PC-3 (cell line): ENCODE results near the gene ARRDC5. TPM values are rescaled to one million over a fixed set of nuclear protein-coding genes. Genes with fewer than 3 reads are reported as not detected.

Experiments used
- ATAC-seq: fragments of 200-7000 bp; cut with Tn5 transposase; 2 replicates; pipeline ENCODE4 v1.9.1; 2020; ENCODE audit warnings: mild to moderate bottlenecking, moderate library complexity
- BruUV-seq: library from RNA; stranded (reverse); fragments of 400-500 nt; replicated peaks from 2 replicates; lab custom pipeline; 2021; lab: Mats Ljungman, UMichigan
- CTCF ChIA-PET: fragments of 300-600 bp; sonication (Branson Sonifier 250); formaldehyde crosslinking; loops from one replicate; lab custom pipeline; 2022; ENCODE audit warnings: antibody characterized with exemption; lab: Charles Lee
- POLR2A ChIA-PET: fragments of 300-600 bp; sonication (Branson Sonifier 250); formaldehyde crosslinking; loops from one replicate; lab custom pipeline; 2022; ENCODE audit warnings: antibody characterized with exemption; ENCODE audit not compliant: unreplicated experiment; lab: Charles Lee
- DNase-seq: peaks from one replicate; pipeline ENCODE4 v3.0.0-alpha.2; 2015
- H2AFZ ChIP-seq: fragments of 300-600 bp; sonication (generic); 2 replicates; pipeline ENCODE4 v1.6.0; 2016; ENCODE audit warnings: antibody characterized with exemption, low read length
- H3F3A ChIP-seq: fragments of 300-600 bp; sonication (generic); one replicate; pipeline ENCODE4 v1.6.0; 2017; ENCODE audit warnings: antibody characterized with exemption, low read length, control low read depth, mild to moderate bottlenecking; ENCODE audit not compliant: unreplicated experiment
- H3K27ac ChIP-seq: fragments of 300-600 bp; sonication (generic); 2 replicates; pipeline ENCODE4 v1.5.1; 2016; ENCODE audit warnings: mild to moderate bottlenecking, low read length
- H3K27me3 ChIP-seq: fragments of 300-600 bp; sonication (generic); 2 replicates; pipeline ENCODE4 v1.6.1; 2016; ENCODE audit warnings: low read length, mixed read lengths
- H3K36me3 ChIP-seq: fragments of 300-600 bp; sonication (generic); 2 replicates; pipeline ENCODE4 v1.6.1; 2016; ENCODE audit warnings: low read depth, mixed run types, low read length, mixed read lengths
- H3K4me1 ChIP-seq: fragments of 300-600 bp; sonication (generic); 2 replicates; pipeline ENCODE4 v1.5.1; 2016; ENCODE audit warnings: low read length; ENCODE audit not compliant: insufficient read depth
- H3K4me2 ChIP-seq: fragments of 300-600 bp; sonication (generic); 2 replicates; pipeline ENCODE4 v1.6.0; 2016; ENCODE audit warnings: low read length
- H3K4me3 ChIP-seq: fragments of 300-600 bp; sonication (generic); 2 replicates; pipeline ENCODE4 v1.5.1; 2016; ENCODE audit warnings: mild to moderate bottlenecking, low read length, mixed read lengths
- H3K79me2 ChIP-seq: fragments of 300-600 bp; sonication (generic); 2 replicates; pipeline ENCODE4 v1.6.1; 2017; ENCODE audit warnings: low read length, mixed read lengths
- H3K9ac ChIP-seq: fragments of 300-600 bp; sonication (generic); 2 replicates; pipeline ENCODE4 v1.6.0; 2016; ENCODE audit warnings: mild to moderate bottlenecking, low read length
- H3K9me2 ChIP-seq: fragments of 300-600 bp; sonication (generic); replicated peaks from 2 replicates; pipeline ENCODE4 v1.6.1; 2016; ENCODE audit warnings: mixed run types, low read length, mixed read lengths
- H3K9me3 ChIP-seq: fragments of 300-600 bp; sonication (generic); 2 replicates; pipeline ENCODE4 v1.6.1; 2016; ENCODE audit warnings: low read length, mixed read lengths
- H4K20me1 ChIP-seq: fragments of 300-600 bp; sonication (generic); 2 replicates; pipeline ENCODE4 v1.6.1; 2016; ENCODE audit warnings: low read length, mixed read lengths
- EZH2 ChIP-seq: fragments of 300-600 bp; sonication (generic); IDR thresholded peaks from one replicate; pipeline ENCODE4 v1.6.1; 2017; ENCODE audit warnings: antibody characterized with exemption, mild to moderate bottlenecking, low read length; ENCODE audit not compliant: unreplicated experiment
- EZH2phosphoT487 ChIP-seq: fragments of 300-600 bp; sonication (generic); IDR thresholded peaks from 2 replicates; pipeline ENCODE4 v1.6.1; 2018; ENCODE audit warnings: mild to moderate bottlenecking, antibody characterized with exemption, low read length, borderline replicate concordance
- intact Hi-C: fragments of 100-400 bp; cut with micrococcal nuclease; formaldehyde crosslinking; loops from 2 replicates; pipeline ENCODE4 v1.9.0; 2023
- microRNA-seq: library from miRNA; unstranded; fragments of <30 nt; microRNA quantifications from one replicate; pipeline ENCODE4 v1.1.0, GENCODE V29; 2020; ENCODE audit not compliant: unreplicated experiment
- total RNA-seq: library from RNA; depleted of rRNA; stranded (reverse); fragments of >200 nt; gene quantifications from 2 replicates; pipeline ENCODE4 v1.2.3, GENCODE V29; 2014; rRNA removed
- TF ChIP-seq, protein P1 (sequence below): fragments of 300-600 bp; sonication (generic); conservative IDR thresholded peaks from 2 replicates; pipeline ENCODE4 v1.5.1; 2017; ENCODE audit warnings: antibody characterized with exemption, low read depth, mild to moderate bottlenecking, low read length

ARRDC5 gene
- total RNA-seq, 1 experiment from 2014 or later, result not detected

DNA sequence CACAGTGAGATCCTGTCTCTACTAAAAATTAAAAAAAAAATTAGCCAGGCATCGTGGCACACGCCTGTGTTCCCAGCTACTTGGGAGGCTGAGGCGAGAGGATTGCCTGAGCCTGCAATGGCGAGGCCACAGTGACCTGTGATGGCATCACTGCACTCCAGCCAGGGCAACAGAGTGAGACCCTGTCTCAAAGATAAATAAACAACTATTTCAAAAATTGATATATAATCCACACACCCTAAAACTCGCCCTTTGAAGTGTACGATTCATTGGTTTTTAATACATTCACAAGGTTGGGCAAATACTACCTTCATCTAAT, 59.1 kb downstream of the ARRDC5 start:
- H3K27ac ChIP-seq, result no peak overlapping the region
- intact Hi-C loops, result no loop called here
- no peak overlapping the region for H3K4me2 ChIP-seq
- H3F3A ChIP-seq, result no peaks in the 10 kb centered on the region
- no peaks in the 10 kb centered on the region for H3K9me2 ChIP-seq
- BruUV-seq, result no TSS peak
- ChIA-PET POLR2A (no interaction called here), CTCF (no interaction called here)
- H2AFZ ChIP-seq, result no peak overlapping the region
- no peaks in the 10 kb centered on the region for H3K79me2 ChIP-seq
- no peaks in the 10 kb centered on the region for H4K20me1 ChIP-seq
- TF ChIP-seq, protein P1, sequence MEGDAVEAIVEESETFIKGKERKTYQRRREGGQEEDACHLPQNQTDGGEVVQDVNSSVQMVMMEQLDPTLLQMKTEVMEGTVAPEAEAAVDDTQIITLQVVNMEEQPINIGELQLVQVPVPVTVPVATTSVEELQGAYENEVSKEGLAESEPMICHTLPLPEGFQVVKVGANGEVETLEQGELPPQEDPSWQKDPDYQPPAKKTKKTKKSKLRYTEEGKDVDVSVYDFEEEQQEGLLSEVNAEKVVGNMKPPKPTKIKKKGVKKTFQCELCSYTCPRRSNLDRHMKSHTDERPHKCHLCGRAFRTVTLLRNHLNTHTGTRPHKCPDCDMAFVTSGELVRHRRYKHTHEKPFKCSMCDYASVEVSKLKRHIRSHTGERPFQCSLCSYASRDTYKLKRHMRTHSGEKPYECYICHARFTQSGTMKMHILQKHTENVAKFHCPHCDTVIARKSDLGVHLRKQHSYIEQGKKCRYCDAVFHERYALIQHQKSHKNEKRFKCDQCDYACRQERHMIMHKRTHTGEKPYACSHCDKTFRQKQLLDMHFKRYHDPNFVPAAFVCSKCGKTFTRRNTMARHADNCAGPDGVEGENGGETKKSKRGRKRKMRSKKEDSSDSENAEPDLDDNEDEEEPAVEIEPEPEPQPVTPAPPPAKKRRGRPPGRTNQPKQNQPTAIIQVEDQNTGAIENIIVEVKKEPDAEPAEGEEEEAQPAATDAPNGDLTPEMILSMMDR, result no peak
- TF ChIP-seq EZH2phosphoT487 (no peak), EZH2 (no peak)
- H3K4me3 ChIP-seq, result no peak overlapping the region
- DNase-seq (no peak), ATAC-seq (no peak)
- H3K36me3 ChIP-seq, result peaks cover 40% of the 10 kb centered on the region
- H3K4me1 ChIP-seq, result no peaks in the 10 kb centered on the region
- no peaks in the 10 kb centered on the region for H3K9me3 ChIP-seq
- H3K9ac ChIP-seq, result no peak overlapping the region
- no peaks in the 10 kb centered on the region for H3K27me3 ChIP-seq

Small RNA genes lying within 50 kb of the gene (microRNA-seq; reads per million reads assigned to microRNA genes)
- 0.75 reads per million for gene MIR4747

Other genes starting within 250 kb of the ARRDC5 start
- 426 and 474 TPM in 2 replicates for gene MYDGF, start 232.6 kb downstream of the ARRDC5 start, total RNA-seq
- 129 and 215 TPM in 2 replicates for gene DPP9, start 179.1 kb downstream of the ARRDC5 start, total RNA-seq
- gene FEM1A, start 111.2 kb downstream of the ARRDC5 start, total RNA-seq, result 28.1 and 30.6 TPM in 2 replicates
- gene TICAM1, start 71.2 kb downstream of the ARRDC5 start, total RNA-seq, result 6.5 and 17.0 TPM in 2 replicates
- 136 and 159 TPM in 2 replicates for gene PLIN3, start 35.2 kb downstream of the ARRDC5 start, total RNA-seq
- gene UHRF1, start 6.6 kb upstream of the ARRDC5 start, total RNA-seq, result 163 and 207 TPM in 2 replicates
- 19.8 and 31.6 TPM in 2 replicates for gene KDM4B, start 66.2 kb upstream of the ARRDC5 start, total RNA-seq